Ovary (tissue), 9 donors: Measurements from ENCODE around the gene PPDPF. TPM values are rescaled to one million over a fixed set of nuclear protein-coding genes. Genes with fewer than 3 reads are reported as not detected.
"Not testable (repeated sequence)": the region's sequence is repeated elsewhere in the genome, so short reads cannot be mapped to it uniquely, and the experiment has no call there.

Experiments
- DNase-seq, 5 donors: peaks; one replicate each; pipeline ENCODE4 v3.0.0-alpha.2; 2019 to 2020
- H3K27ac ChIP-seq, 2 donors: fragments of 200-600 bp; one replicate each; pipeline versions ENCODE4 v1.5.1 to v1.8.0; 2019 to 2022
- H3K27me3 ChIP-seq: fragments of 200-600 bp; one replicate; pipeline ENCODE4 v1.8.0; 2022
- H3K36me3 ChIP-seq: fragments of 200-600 bp; sonication (generic); one replicate; pipeline ENCODE4 v1.5.1; 2019
- H3K4me1 ChIP-seq: one replicate; pipeline ENCODE4 v1.8.1; 2013; ENCODE audit warnings: mild to moderate bottlenecking, moderate library complexity; ENCODE audit not compliant: insufficient read depth
- H3K4me3 ChIP-seq: fragments of 200-600 bp; sonication (generic); one replicate; pipeline ENCODE4 v1.5.1; 2017
- H3K9me3 ChIP-seq, 2 donors: fragments of 200-600 bp in 1 of 2; sonication (generic) in 1 of 2; one replicate each; pipeline versions ENCODE4 v1.5.1 to v1.8.1; 2013 to 2019; ENCODE audit warnings: mild to moderate bottlenecking in 1 of 2, moderate library complexity in 1 of 2
- EP300 ChIP-seq: sonication (generic); formaldehyde crosslinking; IDR thresholded peaks from one replicate; pipeline ENCODE4 v1.6.1; 2017; ENCODE audit warnings: antibody characterized with exemption
- POLR2A ChIP-seq: fragments of 450-650 bp; IDR thresholded peaks from one replicate; pipeline ENCODE4 v1.6.1; 2017; ENCODE audit warnings: antibody characterized with exemption, mild to moderate bottlenecking, moderate library complexity
- WGBS, 3 donors: extraction: QIAGEN DNeasy Blood & Tissue Kit in 1 of 3; methylation state at CpG; one replicate each; pipeline versions ENCODE4 v1.1.5 to v1.1.7; 2013 to 2017; 5-methylcytosine and 5-hydroxymethylcytosine counted together
- intact Hi-C, 4 donors: fragments of 100-400 bp; cut with DNase I; formaldehyde crosslinking; loops; one replicate each; pipeline versions ENCODE4 v1.11.0 to v1.15.1; 2022 to 2023
- polyA plus RNA-seq, 2 donors: library from polyadenylated mRNA; stranded (reverse); fragments of 200-250 nt in 1 of 2; fragments of 350-450 nt in 1 of 2; fragmentation: Illumina TruSeq in 1 of 2; extraction: RNeasy Lipid Tissue Mini Kit (QIAGEN cat#74804) in 1 of 2; gene quantifications; one replicate each; pipeline ENCODE4 v1.2.3, GENCODE V29; 2013 to 2014
- total RNA-seq, 7 donors: library from RNA; depleted of rRNA in 2 of 7; stranded (reverse); fragments of >200 nt in 2 of 7; fragmentation: NEBNext Ultra II Directional in 3 of 7; extraction: Animal tissue kit (Norgen Biotek cat#: 25700) in 3 of 7; gene quantifications; one replicate each; pipeline versions ENCODE4 v1.1.0 to v1.2.4, GENCODE V29; 2016 to 2023
- TF ChIP-seq, protein P1 (sequence below), 3 donors: fragments of 450-650 bp in 2 of 3; fragments of 200-600 bp in 1 of 3; IDR thresholded peaks; one replicate each; pipeline versions ENCODE4 v1.5.1 to v1.8.0; 2016 to 2022; ENCODE audit warnings: antibody characterized with exemption in 3 of 3, mild to moderate bottlenecking in 1 of 3
- donor health status: DM: no; HTN: no; CAD: no; lungs with moderate emphysema.
- donor health status: DM: no; HTN: no; CAD: no.
- donor health status: Bipolar disorder and iron deficiency.
- donor health status: DM: yes; HTN: yes; CAD: no.
- donor health status: DM: no; HTN: no; CAD: no.
- donor health status: DM: yes; HTN: yes; CAD: no.

Gene PPDPF
- total and polyA plus RNA-seq, 9 donors, result 4.9 to 315 (median 201) TPM

DNA sequence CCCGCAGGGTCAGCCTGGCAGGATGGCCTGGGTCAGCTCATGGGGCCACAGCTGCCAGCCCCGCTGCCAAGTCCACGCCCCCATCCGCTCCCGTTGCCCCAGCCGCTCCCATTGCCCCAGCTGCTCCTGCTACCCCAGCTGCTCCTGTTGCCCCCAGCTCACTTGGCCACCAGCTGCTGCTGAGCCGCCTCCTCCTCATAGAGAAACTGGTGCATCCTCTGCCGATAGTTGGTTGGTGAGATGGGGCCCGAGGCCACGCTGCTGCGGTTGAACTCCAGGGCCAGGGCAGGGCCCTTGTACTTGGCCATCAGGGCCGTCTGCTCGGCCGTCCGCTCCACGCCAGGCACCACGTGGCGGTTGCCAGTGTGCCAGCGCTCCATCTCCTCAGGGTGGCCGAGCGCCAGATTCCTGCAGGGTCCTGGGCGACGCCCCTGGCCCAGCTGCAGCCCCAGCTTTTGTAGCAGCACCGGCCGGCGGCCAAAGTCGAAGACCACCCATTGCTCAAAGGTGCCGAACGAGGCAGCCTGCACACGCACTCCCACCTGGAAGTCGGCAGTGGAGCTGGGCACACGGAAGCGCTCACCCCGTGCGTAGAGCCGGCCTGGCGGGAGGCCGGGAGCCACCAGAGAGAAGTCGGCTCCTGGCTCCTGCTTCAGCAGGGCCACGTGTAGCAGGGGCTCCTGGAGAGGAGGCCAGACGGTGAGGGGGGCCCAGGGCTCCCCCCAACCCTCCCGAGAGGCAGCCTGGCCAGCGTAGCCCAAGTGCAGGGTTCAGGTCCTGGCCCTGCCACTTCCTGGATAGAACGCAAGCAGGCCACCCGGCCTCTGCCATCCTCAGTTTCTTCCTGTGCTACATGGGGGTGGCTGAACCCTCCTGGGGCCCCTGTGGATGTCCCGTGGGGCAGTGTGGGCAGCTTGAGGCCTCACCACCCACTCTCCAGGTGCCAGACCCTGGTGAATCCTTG lies 48.7 kb downstream of the PPDPF start:
- peaks cover 5% of the 10 kb centered on the region for H3K4me1 ChIP-seq
- DNase-seq, result no peak
- intact Hi-C loops, result no loop called here
- 88 to 92% (median 91%) methylated on average over 44 to 46 of the region's 46 CpGs for WGBS, 3 donors
- H3K36me3 ChIP-seq, result no peaks in the 10 kb centered on the region
- no peak for TF ChIP-seq EP300
- no peak for TF ChIP-seq POLR2A
- TF ChIP-seq, protein P1, sequence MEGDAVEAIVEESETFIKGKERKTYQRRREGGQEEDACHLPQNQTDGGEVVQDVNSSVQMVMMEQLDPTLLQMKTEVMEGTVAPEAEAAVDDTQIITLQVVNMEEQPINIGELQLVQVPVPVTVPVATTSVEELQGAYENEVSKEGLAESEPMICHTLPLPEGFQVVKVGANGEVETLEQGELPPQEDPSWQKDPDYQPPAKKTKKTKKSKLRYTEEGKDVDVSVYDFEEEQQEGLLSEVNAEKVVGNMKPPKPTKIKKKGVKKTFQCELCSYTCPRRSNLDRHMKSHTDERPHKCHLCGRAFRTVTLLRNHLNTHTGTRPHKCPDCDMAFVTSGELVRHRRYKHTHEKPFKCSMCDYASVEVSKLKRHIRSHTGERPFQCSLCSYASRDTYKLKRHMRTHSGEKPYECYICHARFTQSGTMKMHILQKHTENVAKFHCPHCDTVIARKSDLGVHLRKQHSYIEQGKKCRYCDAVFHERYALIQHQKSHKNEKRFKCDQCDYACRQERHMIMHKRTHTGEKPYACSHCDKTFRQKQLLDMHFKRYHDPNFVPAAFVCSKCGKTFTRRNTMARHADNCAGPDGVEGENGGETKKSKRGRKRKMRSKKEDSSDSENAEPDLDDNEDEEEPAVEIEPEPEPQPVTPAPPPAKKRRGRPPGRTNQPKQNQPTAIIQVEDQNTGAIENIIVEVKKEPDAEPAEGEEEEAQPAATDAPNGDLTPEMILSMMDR (IDR thresholded peaks at IDR 0.05), result no peak
- no peak overlapping the region for H3K27ac ChIP-seq
- no peaks in the 10 kb centered on the region for H3K9me3 ChIP-seq
- H3K27me3 ChIP-seq, result no peaks in the 10 kb centered on the region
- no peak overlapping the region for H3K4me3 ChIP-seq

DNA sequence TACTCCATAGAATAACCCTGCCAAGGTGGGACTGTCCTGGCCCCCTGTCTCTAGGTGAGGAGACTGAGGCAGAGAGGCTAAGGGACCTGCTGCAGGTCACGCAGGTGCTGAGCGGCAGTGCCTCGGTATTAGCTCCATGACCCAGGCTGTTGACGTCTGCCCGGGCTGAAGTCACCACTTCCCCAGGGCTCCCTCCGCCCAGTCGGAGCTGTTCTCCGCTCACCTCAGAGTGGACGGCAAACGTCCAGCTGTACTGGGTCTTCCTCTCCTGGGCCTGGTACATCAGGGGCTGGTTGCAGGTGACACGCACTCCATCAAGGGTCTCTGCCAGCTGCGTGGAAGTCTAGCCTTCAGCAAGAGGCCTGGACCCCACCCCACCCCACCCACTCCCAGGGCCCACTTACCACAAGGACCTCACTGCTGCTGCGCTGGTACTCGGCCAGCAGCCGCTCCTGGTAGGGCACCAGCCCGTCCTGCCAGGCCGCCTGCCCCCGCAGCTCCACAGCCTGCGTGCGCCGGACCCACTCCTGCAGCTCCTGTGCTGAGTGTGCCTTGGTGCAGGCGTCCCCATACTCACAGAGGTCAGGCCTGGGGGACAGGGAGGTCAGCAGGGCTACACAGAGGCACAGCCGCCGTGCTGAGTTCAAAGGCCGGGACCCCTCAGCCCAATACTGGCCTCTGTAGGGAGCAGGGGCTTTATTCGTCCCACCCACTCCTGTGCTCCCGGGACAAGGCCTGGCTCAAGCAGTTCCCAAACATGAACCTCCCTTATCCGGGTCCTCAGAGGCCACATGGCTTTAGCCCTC lies 49.9 kb downstream of the PPDPF start:
- Histone ChIP-seq H3K4me1 (peaks cover 5% of the 10 kb centered on the region), H3K27me3 (no peaks in the 10 kb centered on the region), H3K36me3 (no peaks in the 10 kb centered on the region), H3K27ac (no peak overlapping the region), H3K9me3 (no peaks in the 10 kb centered on the region), H3K4me3 (no peak overlapping the region)
- WGBS, 3 donors, result 87 to 90% (median 88%) methylated on average over 22 to 28 of the region's 28 CpGs
- TF ChIP-seq, protein P1 (IDR thresholded peaks at IDR 0.05), result no peak
- no peak for TF ChIP-seq POLR2A
- TF ChIP-seq EP300, result no peak
- intact Hi-C loops, result no loop called here
- no peak for DNase-seq

DNA sequence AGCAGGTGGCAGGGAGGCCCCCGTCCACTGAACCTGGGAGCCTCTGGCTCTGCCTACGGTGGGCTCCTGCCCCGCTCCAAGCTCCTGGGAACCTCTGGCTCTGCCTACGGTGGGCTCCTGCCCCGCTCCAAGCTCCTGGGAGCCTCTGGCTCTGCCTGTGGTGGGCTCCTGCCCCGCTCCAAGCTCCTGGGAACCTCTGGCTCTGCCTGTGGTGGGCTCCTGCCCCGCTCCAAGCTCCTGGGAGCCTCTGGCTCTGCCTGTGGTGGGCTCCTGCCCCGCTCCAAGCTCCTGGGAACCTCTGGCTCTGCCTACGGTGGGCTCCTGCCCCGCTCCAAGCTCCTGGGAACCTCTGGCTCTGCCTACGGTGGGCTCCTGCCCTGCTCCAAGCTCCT lies 50.5 kb downstream of the PPDPF start:
- intact Hi-C loops, DNase-seq, H3K27me3 ChIP-seq, H3K4me3 ChIP-seq, H3K9me3 ChIP-seq, H3K27ac ChIP-seq, H3K4me1 ChIP-seq, H3K36me3 ChIP-seq: not testable (repeated sequence)
- 50 to 76% (median 58%) methylated on average over 6 to 11 of the region's 11 CpGs for WGBS, 3 donors

Other genes starting within 250 kb of the PPDPF start
- gene ARFGAP1, start 248.0 kb upstream of the PPDPF start, total RNA-seq, result 10 to 100 TPM; 40.2 to 80.2 (median 74.8) TPM
- 10 to 100 TPM; 18.9 to 59.5 TPM for gene ARFGAP1, start 248.0 kb upstream of the PPDPF start, polyA plus RNA-seq
- gene COL20A1, start 227.6 kb upstream of the PPDPF start, total RNA-seq, result under 1 TPM in 3 of 7 donors, not detected in 4; 0.17 to 0.54 (median 0.33) TPM
- gene COL20A1, start 227.6 kb upstream of the PPDPF start, polyA plus RNA-seq, result under 1 TPM in 1 of 2 donors, not detected in 1; 0.10 TPM
- gene CHRNA4, start 159.4 kb upstream of the PPDPF start, total RNA-seq, result 1 to 10 TPM in 3 of 7 donors, under 1 TPM in 3, not detected in 1; 0.15 to 2.9 (median 0.77) TPM
- gene CHRNA4, start 159.4 kb upstream of the PPDPF start, polyA plus RNA-seq, result under 1 TPM in 1 of 2 donors, not detected in 1; 0.06 TPM
- gene KCNQ2, start 48.1 kb upstream of the PPDPF start, total RNA-seq, result not detected
- gene KCNQ2, start 48.1 kb upstream of the PPDPF start, polyA plus RNA-seq, result not detected
- gene EEF1A2, start 21.7 kb upstream of the PPDPF start, total RNA-seq, result under 1 TPM; 0.36 to 0.94 (median 0.69) TPM
- gene EEF1A2, start 21.7 kb upstream of the PPDPF start, polyA plus RNA-seq, result 1 to 10 TPM in 1 of 2 donors, under 1 TPM in 1; 0.25 to 1.3 TPM
- gene PTK6, start 16.6 kb downstream of the PPDPF start, total RNA-seq, result under 1 TPM in 5 of 7 donors, not detected in 2; 0.08 to 0.46 (median 0.15) TPM
- under 1 TPM; 0.07 to 0.08 TPM for gene PTK6, start 16.6 kb downstream of the PPDPF start, polyA plus RNA-seq
- gene SRMS, start 27.0 kb downstream of the PPDPF start, total RNA-seq, result not detected
- not detected for gene SRMS, start 27.0 kb downstream of the PPDPF start, polyA plus RNA-seq
- 1 to 10 TPM in 1 of 7 donors, under 1 TPM in 5, not detected in 1; 0.10 to 5.5 (median 0.36) TPM for gene FNDC11, start 33.4 kb downstream of the PPDPF start, total RNA-seq
- under 1 TPM in 1 of 2 donors, not detected in 1; 0.35 TPM for gene FNDC11, start 33.4 kb downstream of the PPDPF start, polyA plus RNA-seq
- gene HELZ2, start 53.5 kb downstream of the PPDPF start, total RNA-seq, result 10 to 100 TPM in 6 of 7 donors, 1 to 10 TPM in 1; 9.4 to 19.6 (median 17.6) TPM
- 10 to 100 TPM in 1 of 2 donors, 1 to 10 TPM in 1; 1.8 to 10.5 TPM for gene HELZ2, start 53.5 kb downstream of the PPDPF start, polyA plus RNA-seq
- 10 to 100 TPM in 3 of 7 donors, 1 to 10 TPM in 4; 9.1 to 14.7 (median 9.7) TPM for gene GMEB2, start 106.3 kb downstream of the PPDPF start, total RNA-seq
- gene GMEB2, start 106.3 kb downstream of the PPDPF start, polyA plus RNA-seq, result 1 to 10 TPM; 4.1 to 8.6 TPM
- 10 to 100 TPM; 17.3 to 91.1 (median 58.7) TPM for gene STMN3, start 132.7 kb downstream of the PPDPF start, total RNA-seq
- 10 to 100 TPM in 1 of 2 donors, 1 to 10 TPM in 1; 7.4 to 62.1 TPM for gene STMN3, start 132.7 kb downstream of the PPDPF start, polyA plus RNA-seq
- 10 to 100 TPM; 17.0 to 44.2 (median 24.1) TPM for gene RTEL1, start 137.5 kb downstream of the PPDPF start, total RNA-seq
- gene RTEL1, start 137.5 kb downstream of the PPDPF start, polyA plus RNA-seq, result 10 to 100 TPM in 1 of 2 donors, 1 to 10 TPM in 1; 6.2 to 11.9 TPM
- gene TNFRSF6B, start 175.9 kb downstream of the PPDPF start, total RNA-seq, result 1 to 10 TPM; 2.0 to 6.4 (median 4.1) TPM
- gene TNFRSF6B, start 175.9 kb downstream of the PPDPF start, polyA plus RNA-seq, result 1 to 10 TPM in 1 of 2 donors, not detected in 1; 7.0 TPM
- gene ARFRP1, start 187.2 kb downstream of the PPDPF start, total RNA-seq, result 10 to 100 TPM; 25.6 to 59.5 (median 47.4) TPM
- gene ARFRP1, start 187.2 kb downstream of the PPDPF start, polyA plus RNA-seq, result 10 to 100 TPM; 15.3 to 38.5 TPM
- gene ZGPAT, start 187.3 kb downstream of the PPDPF start, total RNA-seq, result 10 to 100 TPM; 14.0 to 25.6 (median 18.9) TPM
- gene ZGPAT, start 187.3 kb downstream of the PPDPF start, polyA plus RNA-seq, result 10 to 100 TPM in 1 of 2 donors, 1 to 10 TPM in 1; 1.7 to 26.4 TPM
- 10 to 100 TPM in 4 of 7 donors, 1 to 10 TPM in 3; 7.5 to 21.6 (median 13.7) TPM for gene LIME1, start 215.9 kb downstream of the PPDPF start, total RNA-seq
- 10 to 100 TPM in 1 of 2 donors, under 1 TPM in 1; 0.15 to 15.6 TPM for gene LIME1, start 215.9 kb downstream of the PPDPF start, polyA plus RNA-seq
- 100 to 1,000 TPM in 5 of 7 donors, 10 to 100 TPM in 2; 20.6 to 199 (median 104) TPM for gene SLC2A4RG, start 219.0 kb downstream of the PPDPF start, total RNA-seq
- gene SLC2A4RG, start 219.0 kb downstream of the PPDPF start, polyA plus RNA-seq, result 10 to 100 TPM in 1 of 2 donors, 1 to 10 TPM in 1; 2.2 to 66.7 TPM